Stimulated activated CD4-positive, alpha-beta T cell treated with anti-CD3 and anti-CD28 coated beads, Interleukin-2, amount 100 ng/mL, for 48 hours (primary cell): ENCODE data around the gene RFX4.
"Not testable (repeated sequence)": the region's sequence is repeated elsewhere in the genome, so short reads cannot be mapped to it uniquely, and the experiment has no call there.

Experiments used
- DNase-seq, 2 donors: peaks; one replicate each; pipeline ENCODE4 v3.0.0-alpha.2; 2020

The RFX4 gene

DNA sequence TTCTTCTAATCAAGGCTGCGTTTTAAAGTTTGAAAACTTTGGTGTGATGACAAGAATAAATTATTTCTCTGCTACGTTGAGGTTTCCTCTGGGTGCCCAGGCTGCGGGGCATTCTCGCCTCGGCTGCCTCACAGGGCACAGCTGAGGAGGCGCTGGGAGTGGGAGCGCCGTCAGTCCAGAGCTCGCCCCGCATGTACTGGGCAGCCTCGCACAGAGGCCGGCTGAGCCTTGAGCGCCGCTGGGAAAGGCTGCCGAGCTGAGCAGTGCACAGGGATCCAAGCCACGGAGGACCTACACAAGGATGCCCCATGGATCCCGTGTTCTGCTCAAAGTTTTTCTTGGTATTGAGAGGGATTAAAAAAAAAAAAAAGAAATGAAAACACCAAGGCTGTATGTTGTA, 11.6 kb downstream of the RFX4 start:
- no peak for DNase-seq

DNA sequence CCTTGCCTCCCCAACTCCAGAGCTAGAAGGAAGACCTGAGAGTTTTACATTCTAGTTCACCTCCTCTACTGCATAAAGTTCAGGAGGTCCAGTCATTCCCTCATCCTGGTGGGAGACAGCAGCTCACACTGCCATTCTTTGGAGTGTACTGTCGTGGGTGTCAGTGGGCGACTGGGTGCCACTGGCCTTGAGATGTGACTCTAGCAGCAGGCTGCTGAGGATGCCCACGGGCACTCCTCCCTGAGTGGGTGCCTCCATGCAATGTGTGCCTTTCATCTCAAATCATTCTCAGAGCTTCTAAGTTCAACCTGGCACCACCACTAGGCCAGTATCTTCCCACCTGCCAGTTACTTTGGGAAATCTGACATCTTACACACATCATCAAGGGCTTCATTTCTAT, 12.5 kb downstream of the RFX4 start:
- no peak for DNase-seq

- DNase-seq, result no peak
Observed at GRCh38 chr12:106598003-106598402, 15.2 kb downstream of the RFX4 start.

DNA sequence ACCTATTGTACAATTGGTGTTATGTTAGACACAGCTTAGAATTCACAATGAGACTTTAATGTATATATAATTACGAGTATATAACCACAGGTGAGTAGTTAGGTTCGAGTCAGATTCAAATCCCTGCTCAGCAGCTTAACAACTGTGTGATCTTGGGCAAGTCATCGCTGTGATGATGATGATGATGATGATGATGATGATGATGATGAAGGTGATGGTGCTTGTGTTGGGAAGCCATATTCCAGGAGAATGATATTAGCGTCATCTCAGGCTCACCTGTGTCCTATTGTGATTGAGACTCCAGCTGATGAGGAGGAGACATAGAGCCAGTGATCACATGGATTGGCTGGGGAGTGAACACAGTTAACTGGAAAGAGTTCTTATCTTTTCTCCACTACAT, 16.5 kb downstream of the RFX4 start:
- DNase-seq, result no peak

- DNase-seq, result no peak
Observed at GRCh38 chr12:106600503-106600902, 17.7 kb downstream of the RFX4 start.

DNA sequence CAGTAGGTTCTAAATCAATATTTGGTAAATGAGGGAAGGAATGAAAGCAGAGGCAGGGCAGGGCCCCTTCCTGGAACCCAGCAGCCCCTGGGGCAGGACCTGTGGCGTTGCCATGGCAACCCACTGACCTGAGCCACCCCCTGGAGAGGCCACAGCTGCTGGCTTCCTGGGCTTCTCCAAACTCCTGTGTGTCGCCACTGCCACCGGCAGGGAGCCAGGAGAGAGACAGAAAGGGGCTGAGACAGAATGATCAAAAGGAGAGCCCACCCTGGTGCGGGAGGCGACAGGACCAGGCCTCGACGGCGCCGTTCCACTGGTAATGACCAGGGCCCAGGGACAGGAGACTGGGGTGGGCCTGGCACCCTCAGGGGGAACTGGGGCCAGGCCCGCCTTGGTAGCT, 18.2 kb downstream of the RFX4 start:
- DNase-seq, result no peak

DNA sequence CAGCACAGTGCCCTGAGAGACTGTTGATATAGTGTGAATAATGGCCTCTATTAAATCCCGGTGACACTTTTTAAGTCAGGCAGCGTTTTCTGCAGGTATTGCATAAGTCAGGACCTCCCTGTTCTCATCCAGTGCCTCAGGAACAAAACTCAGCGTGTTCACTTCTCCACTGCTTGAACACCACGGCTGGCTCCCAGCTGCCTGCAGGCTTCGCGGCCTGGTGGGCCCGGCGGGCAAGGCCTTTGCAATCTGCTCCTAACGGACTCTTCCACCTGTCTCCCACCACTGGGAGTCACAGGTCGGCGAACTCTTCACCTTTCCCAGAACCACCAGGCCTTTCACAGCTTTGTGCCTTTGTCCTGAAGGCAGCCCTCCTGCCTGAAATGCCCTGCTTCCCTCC, 18.7 kb downstream of the RFX4 start:
- no peak for DNase-seq

DNA sequence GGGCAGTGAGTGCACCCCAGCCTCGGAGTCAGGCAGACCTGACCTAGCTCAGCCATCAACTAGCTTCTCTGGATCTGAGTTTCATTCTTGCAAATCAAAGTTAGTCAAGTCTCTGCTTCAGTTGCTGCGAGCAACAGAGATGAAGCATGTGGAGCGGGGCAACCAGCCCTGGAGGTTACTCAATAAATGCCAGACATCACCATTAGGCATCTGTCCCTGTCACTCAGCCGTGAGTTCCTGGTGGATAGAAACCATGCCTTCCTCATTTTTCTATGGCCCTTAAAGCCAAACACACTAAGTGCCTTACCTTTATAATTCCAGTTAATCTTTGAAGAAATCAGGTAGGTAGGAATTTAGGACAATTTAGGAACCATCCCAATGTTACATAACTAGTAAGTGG, 19.3 kb downstream of the RFX4 start:
- DNase-seq, result no peak

- DNase-seq, result no peak
Observed at GRCh38 chr12:106605254-106605653, 22.4 kb downstream of the RFX4 start.

DNA sequence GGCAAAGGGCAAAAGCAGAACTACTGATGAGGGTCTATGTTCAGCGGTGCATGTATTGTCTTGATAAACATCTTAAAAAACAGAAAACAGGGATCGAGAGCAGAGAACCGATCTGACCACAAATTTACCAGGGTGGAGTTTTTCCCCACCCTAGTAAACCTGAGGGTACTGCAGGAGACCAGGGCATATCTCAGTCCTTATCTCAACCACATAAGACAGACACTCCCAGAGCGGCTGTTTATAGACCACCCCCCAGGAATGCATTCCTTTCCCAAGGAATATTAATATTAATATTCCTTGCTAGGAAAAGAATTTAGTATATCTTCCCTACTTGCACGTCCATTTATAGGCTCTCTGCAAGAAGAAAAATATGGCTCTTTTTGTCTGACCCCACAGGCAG, 37.8 kb downstream of the RFX4 start:
- not testable (repeated sequence) for DNase-seq

DNA sequence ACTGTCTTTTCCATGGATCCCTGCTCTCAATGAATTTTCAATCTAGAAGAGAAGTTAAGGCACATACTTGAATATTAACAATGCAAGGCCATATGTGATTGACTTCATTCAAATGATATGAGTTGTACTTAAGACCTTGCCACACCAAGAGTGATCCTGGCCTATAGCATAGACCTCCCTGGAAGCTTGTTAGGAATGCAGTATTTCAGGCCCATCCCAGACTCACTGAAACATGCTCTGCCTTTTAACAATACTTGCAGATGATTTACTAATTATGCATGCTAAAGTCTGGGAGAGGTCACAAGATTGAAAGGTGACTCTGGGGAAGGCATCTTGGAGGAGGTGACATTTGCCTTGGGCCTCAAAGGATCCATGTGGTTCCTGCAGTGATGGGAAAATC, 43.2 kb downstream of the RFX4 start:
- DNase-seq, result no peak

GRCh38 chr12:106629797-106630659, 47.2 kb downstream of the RFX4 start:
- no peak for DNase-seq

DNA sequence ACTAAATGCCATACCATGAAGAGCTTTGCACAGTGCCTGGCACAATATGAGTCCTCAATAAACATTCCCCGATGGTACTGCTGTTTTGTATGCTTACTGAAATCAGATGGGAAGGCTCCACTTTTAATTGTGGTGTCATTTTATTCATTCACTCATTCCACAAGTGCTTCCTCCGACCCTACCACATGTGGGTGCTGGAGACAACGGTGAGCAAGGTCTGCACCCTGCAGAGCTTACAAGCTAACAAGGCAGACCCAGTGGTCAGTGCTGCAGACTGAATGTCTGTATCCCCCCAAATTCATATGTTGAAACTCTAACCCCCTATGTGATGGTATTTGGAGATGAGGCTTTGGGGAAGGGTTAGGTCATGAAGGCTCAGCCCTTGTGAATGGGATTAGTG, 48.3 kb downstream of the RFX4 start:
- DNase-seq, result no peak

GRCh38 chr12:106631797-106632196, 49.0 kb downstream of the RFX4 start:
- DNase-seq, result no peak

- no peak for DNase-seq
Observed at GRCh38 chr12:106632797-106633450, 50.1 kb downstream of the RFX4 start.

DNA sequence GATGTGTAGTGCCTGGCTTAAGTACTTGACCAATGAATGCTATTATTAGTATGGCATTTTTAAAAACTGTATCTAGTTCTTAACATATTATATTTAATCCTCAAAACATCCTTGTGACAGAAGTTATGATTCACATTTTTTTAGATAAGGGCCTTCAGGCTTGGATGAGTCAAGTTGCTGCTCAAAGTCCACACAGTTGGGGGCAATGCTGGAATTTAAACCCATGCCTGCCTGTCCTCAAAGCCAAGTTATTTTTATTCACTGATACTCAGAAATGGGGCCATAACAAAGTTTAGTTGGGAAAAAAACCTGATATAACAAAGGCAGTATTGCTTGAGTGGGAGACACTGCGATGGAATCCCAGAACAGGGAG, 50.6 kb downstream of the RFX4 start:
- DNase-seq, result no peak

DNA sequence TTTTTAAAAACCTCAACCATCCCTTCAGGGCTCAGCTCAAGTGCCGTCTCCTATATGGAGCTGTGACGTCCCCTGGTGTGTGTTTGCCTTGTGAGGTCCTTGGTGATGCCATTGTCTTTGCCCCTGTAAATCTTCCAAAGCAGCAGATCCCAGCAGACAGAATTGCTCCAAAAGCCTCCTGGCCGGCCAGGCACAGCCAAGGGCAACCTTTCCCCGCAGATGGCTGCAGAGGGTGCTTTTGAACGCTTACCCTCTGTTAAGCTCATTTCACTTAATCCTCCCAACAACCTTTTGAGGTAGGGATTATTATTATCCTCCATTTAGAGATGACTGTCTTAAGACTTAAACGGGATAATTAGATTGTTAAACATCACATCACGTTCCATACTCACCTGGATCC, 51.4 kb downstream of the RFX4 start:
- DNase-seq, result no peak

GRCh38 chr12:106643000-106643399, 60.2 kb downstream of the RFX4 start:
- no peak for DNase-seq

DNA sequence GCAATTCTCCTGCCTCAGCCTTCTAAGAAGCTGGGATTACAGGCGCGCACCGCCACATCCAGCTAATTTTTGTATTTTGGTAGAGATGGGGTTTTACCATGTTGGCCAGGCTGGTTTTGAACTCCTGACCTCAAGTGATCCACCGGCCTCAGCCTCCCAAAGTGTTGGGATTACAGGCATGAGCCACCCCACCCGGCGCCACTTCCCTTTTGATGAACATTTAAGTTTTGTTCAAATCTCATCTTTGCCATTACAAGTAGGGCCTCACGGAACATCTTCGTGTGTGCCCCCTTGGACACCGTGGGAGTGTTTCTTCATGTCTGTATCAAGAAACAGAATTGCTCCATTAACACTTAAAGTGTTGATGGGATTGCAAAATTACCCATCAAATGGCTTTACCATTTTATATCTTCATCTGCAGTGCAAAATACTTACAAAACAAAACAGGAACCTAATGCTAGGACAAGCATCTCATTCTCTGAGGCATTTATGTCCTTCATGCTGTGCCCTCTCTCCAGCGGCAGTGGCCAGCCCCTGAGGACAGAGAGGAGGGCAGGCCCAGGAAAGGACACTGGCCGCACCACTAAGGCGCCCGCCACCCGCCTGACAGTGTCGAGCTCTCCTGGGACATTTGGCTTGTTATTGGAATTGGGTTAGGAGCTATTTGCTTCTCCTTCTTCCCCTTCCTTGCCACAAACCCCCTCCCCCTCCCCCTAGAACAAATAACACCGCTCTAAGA, 61.7 kb downstream of the RFX4 start:
- DNase-seq, result no peak

DNA sequence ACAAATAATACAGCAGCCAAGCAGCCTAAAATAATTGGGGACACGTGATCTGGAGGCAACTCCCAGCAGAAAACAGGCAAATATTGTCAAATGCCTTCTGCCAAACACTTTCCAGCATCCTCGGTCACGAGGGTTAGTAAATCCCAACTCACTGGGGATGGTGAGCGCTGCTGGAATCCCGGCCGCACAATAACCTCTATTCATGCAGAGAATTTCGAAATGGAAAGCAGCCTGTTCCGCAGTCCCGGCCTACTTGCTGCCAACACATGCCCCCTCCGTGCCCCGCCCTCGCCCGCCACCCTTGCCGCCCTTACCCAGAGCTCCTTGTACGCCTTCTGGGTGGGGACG, 62.2 kb downstream of the RFX4 start:
- no peak for DNase-seq

DNA sequence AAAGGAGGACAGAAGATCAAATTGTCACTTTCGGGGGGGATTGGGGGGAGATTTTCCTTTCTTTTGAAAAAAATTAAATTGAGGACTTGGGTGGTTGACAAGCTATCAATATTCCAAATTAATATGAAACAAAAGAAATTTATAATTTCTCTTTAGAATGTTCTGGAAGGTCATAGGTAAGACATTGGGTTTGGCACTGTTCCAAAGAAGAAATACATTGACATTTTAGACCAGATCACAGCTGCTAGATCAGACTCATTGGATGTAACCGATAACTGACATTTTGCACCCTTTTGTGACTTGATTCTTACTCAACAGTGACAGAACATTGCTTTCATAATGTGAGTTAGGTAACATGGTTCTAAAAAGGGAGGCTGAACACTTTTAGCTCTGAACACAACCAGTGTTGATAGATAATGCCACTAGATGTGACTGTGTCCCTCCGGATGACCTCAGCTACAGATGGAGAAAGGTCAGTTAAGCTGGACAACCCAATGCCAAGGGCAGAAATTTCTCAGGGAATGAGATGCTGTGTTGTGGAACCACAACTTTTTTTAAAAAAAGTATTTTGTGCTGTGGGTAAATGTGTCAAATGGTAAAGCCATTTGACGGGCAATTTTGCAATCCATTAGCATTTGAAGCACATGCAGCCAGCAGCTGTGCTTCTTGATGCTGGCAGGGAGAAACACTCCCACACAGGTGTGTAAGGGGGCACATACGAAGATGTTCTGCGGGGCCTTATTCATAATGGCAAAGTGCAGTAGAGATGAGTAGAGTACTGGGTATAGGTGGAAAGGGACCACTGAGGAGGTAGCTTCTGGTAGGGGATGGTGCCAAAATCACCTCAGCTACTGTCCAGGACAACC, 62.9 kb downstream of the RFX4 start:
- DNase-seq, result no peak

- no peak for DNase-seq
Observed at GRCh38 chr12:106646472-106646871, 63.7 kb downstream of the RFX4 start.
